Keratinocyte (primary cell): ENCODE data around the gene BRD1. TPM values are rescaled to one million over a fixed set of nuclear protein-coding genes. Genes with fewer than 3 reads are reported as not detected.

ENCODE experiments used
- DNase-seq: peaks from one replicate; pipeline ENCODE4 v3.0.0-alpha.2; 2011; ENCODE audit warnings: low read depth, missing footprints, low spot score
- FAIRE-seq: peaks from 2 replicates; lab custom pipeline; 2011; peaks lifted over from hg19 to GRCh38; lab: Jason Lieb, UNC
- H2AFZ ChIP-seq: 2 replicates; pipeline ENCODE4 v1.6.0; 2012; ENCODE audit warnings: low read length, control low read depth, inconsistent platforms; ENCODE audit not compliant: control insufficient read depth
- H3K27ac ChIP-seq: 2 replicates; pipeline ENCODE4 v1.5.1; 2011; ENCODE audit warnings: low read length; ENCODE audit not compliant: control insufficient read depth, insufficient read depth
- H3K27me3 ChIP-seq: 3 replicates; pipeline ENCODE4 v1.6.0; 2011; ENCODE audit warnings: low read length; ENCODE audit not compliant: control insufficient read depth, insufficient read depth; ENCODE audit errors: extremely low read depth
- H3K36me3 ChIP-seq, 2 experiments: 2 replicates in 1 of 2; 3 replicates in 1 of 2; pipeline ENCODE4 v1.5.1; 2011; ENCODE audit warnings: low read length in 2 of 2, mild to moderate bottlenecking in 1 of 2; ENCODE audit not compliant: control insufficient read depth in 2 of 2, insufficient read depth in 2 of 2; ENCODE audit errors: extremely low read depth in 1 of 2
- H3K4me1 ChIP-seq: 3 replicates; pipeline ENCODE4 v1.5.1; 2011; ENCODE audit warnings: low read length; ENCODE audit not compliant: control insufficient read depth, insufficient read depth; ENCODE audit errors: extremely low read depth
- H3K4me2 ChIP-seq: 3 replicates; pipeline ENCODE4 v1.6.0; 2011; ENCODE audit warnings: low read depth, low read length; ENCODE audit not compliant: control insufficient read depth, insufficient read depth; ENCODE audit errors: extremely low read depth
- H3K4me3 ChIP-seq, 3 experiments: fragments of 200-600 bp in 1 of 3; sonication (generic) in 1 of 3; 2 replicates in 2 of 3; 3 replicates in 1 of 3; pipeline ENCODE4 v1.5.1; 2011 to 2016; ENCODE audit warnings: low read length in 3 of 3, mild to moderate bottlenecking in 3 of 3, control low read depth in 2 of 3, inconsistent platforms in 1 of 3, low read depth in 1 of 3, mixed read lengths in 1 of 3, mixed run types in 1 of 3, moderate library complexity in 1 of 3; ENCODE audit not compliant: control insufficient read depth in 2 of 3, insufficient read depth in 2 of 3; ENCODE audit errors: extremely low read depth in 1 of 3
- H3K79me2 ChIP-seq: 2 replicates; pipeline ENCODE4 v1.6.0; 2012; ENCODE audit warnings: low read length; ENCODE audit not compliant: control insufficient read depth, insufficient read depth
- H3K9ac ChIP-seq: 3 replicates; pipeline ENCODE4 v1.6.0; 2011; ENCODE audit warnings: low read length; ENCODE audit not compliant: control insufficient read depth, insufficient read depth; ENCODE audit errors: extremely low read depth
- H3K9me1 ChIP-seq: 3 replicates; pipeline ENCODE4 v1.6.0; 2011; ENCODE audit warnings: low read length; ENCODE audit not compliant: control insufficient read depth, insufficient read depth; ENCODE audit errors: extremely low read depth
- H3K9me3 ChIP-seq: 2 replicates; pipeline ENCODE4 v1.5.1; 2012; ENCODE audit warnings: low read depth, low read length; ENCODE audit not compliant: control insufficient read depth
- H4K20me1 ChIP-seq: 3 replicates; pipeline ENCODE4 v1.6.0; 2011; ENCODE audit warnings: low read length; ENCODE audit not compliant: control insufficient read depth, insufficient read depth; ENCODE audit errors: extremely low read depth
- CTCF ChIP-seq, 3 experiments: IDR thresholded peaks in 1 of 3; conservative IDR thresholded peaks in 1 of 3; optimal IDR thresholded peaks in 1 of 3; 2 replicates in 2 of 3; 3 replicates in 1 of 3; pipeline versions ENCODE3 to v1.5.1; 2011; ENCODE audit warnings: low read length in 3 of 3, mild to moderate bottlenecking in 3 of 3, moderate library complexity in 2 of 3, control low read depth in 1 of 3, inconsistent platforms in 1 of 3; ENCODE audit not compliant: insufficient read depth in 2 of 3; ENCODE audit errors: extremely low read depth in 1 of 3
- EZH2 ChIP-seq: IDR thresholded peaks from one replicate; pipeline ENCODE4 v1.6.1; 2012; ENCODE audit warnings: inconsistent platforms, mild to moderate bottlenecking, low read length, moderate library complexity
- dilution Hi-C: fragments of 300-500 bp; cut with MboI; formaldehyde crosslinking; loops from one replicate; pipeline ENCODE4 v1.7.0; 2020; ENCODE audit warnings: low sequenced_read_pairs; ENCODE audit not compliant: extremely low pct_ligation_motif_present
- polyA plus RNA-seq, 5 experiments: library from polyadenylated mRNA; depleted of rRNA in 3 of 5; stranded (reverse) in 3 of 5; stranded (forward) in 1 of 5; unstranded in 1 of 5; fragments of >200 nt; gene quantifications; 1 replicate in 1 of 5; 2 replicates in 3 of 5; 3 replicates in 1 of 5; pipeline versions ENCODE4 v1.2.1 to v1.2.3, GENCODE V29; 2011 to 2012; ENCODE audit warnings: missing spikeins in 2 of 5, low read depth in 1 of 5, low replicate concordance in 1 of 5

The BRD1 gene
- polyA plus RNA-seq, 1 donor (not counting 4 experiments of a cell fraction or from before 2014, with no cell fraction given): 4.3 TPM

DNA sequence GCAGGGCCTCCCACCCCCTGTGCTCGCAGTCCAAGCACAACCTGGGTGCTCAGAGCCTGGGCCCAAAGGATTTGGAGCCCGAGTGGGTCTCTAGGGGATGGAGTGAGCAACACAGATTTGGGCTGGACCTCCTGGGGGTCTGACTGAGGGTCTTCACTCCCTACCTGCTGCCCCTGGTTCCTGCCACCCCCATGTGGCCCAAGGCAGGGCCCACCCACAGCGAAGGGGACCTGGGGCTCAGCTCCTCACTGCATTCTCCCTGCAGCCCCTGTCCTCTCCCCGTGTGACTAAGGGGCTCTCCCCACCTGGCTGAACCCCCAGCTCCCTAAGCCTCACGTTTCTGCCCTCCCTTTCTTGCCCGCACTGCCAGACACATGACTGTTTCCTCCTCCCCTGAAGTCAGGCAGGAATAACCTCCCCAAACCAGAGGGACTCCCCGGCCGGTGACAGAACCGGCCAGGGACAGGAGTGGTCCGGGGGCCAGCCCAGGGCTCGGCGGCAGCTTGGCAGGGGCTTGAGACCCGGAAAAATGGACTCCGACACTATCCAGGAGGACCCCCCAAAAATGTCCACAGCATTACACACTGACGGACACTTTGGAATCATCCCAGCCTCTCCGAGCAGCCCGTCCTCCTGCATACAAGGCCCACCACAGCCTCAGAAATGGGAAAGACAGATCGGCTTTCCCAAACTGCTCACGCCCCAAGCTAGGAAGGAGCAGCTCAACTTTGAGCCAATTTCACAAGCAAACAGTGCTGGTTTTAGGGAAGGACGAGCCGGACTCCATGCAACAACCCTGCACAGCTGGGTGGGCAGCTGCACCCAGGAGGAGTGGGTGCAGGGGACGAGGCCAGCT, 57.8 kb downstream of the BRD1 start:
- Histone ChIP-seq H2AFZ (no peak overlapping the region), H3K27ac (no peak overlapping the region)
- FAIRE-seq: no peak

DNA sequence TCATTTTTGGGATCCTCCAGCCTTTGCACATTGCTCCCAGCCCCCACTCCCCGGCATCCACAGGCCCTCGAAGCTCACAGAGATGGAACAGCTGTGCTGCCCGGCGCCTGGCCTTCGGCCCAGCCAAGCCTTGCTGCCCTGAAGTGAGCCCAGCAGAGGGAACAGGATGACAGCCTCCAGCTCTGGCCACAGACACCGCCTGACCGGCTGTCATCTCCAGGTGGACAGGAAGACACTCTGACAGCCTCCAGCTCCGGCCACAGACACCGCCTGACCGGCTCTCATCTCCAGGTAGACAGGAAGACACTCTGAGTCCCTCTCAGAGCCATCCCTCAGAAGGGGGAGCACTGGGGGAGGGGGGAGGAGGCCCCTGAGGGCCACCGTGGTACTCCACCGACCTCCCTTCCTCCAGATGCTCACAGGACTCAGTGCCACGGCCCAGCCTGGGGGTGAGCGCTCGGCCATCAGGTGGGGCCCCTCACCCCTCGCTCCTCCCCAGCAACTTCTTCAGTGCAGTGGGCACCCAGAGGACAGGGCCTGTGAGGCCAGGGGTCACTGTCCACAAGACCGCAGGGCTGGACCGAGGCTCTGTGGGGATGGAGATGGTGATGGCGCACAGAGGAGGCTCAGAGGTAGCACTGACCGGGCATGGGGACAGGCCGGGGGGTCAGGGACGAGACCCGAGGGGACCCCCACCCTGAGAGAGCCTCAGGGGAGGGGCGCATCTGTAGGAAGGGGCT, 58.6 kb downstream of the BRD1 start:
- Histone ChIP-seq H3K9me3 (no peaks in the 10 kb centered on the region), H3K4me1 (peaks cover 8% of the 10 kb centered on the region), H3K4me2 (no peak overlapping the region), H4K20me1 (peaks cover 4% of the 10 kb centered on the region), H3K27ac (no peak overlapping the region), H3K27me3 (no peaks in the 10 kb centered on the region), H2AFZ (no peak overlapping the region), H3K79me2 (no peaks in the 10 kb centered on the region), H3K36me3 (peaks cover 0 to 3% of the 10 kb centered on the region in 2 experiments), H3K9ac (no peak overlapping the region), H3K4me3 (no peak overlapping the region), H3K9me1 (no peaks in the 10 kb centered on the region)
- TF ChIP-seq CTCF (optimal IDR thresholded peaks at IDR 0.05 in 1 of 3, IDR thresholded peaks at IDR 0.05 in 1 of 3, conservative IDR thresholded peaks at IDR 0.05 in 1 of 3; ENCODE audit: extremely low read depth in 1 of 3, insufficient read depth in 2 of 3, low read length in 3 of 3) (no peak), EZH2 (no peak)
- FAIRE-seq: no peak
- dilution Hi-C loops: no loop called here
- DNase-seq: no peak

More for the DNA sequence above, 57.8 kb downstream of the BRD1 start:
- DNase-seq: no peak
- Histone ChIP-seq H4K20me1 (peaks cover 4% of the 10 kb centered on the region), H3K4me2 (no peak overlapping the region), H3K9me3 (no peaks in the 10 kb centered on the region), H3K9me1 (no peaks in the 10 kb centered on the region), H3K4me1 (peaks cover 8% of the 10 kb centered on the region), H3K9ac (no peak overlapping the region), H3K79me2 (no peaks in the 10 kb centered on the region), H3K27me3 (no peaks in the 10 kb centered on the region), H3K36me3 (peaks cover 0 to 7% of the 10 kb centered on the region in 2 experiments), H3K4me3 (no peak overlapping the region)
- dilution Hi-C loops: no loop called here
- TF ChIP-seq CTCF (optimal IDR thresholded peaks at IDR 0.05 in 1 of 3, IDR thresholded peaks at IDR 0.05 in 1 of 3, conservative IDR thresholded peaks at IDR 0.05 in 1 of 3; ENCODE audit: extremely low read depth in 1 of 3, insufficient read depth in 2 of 3, low read length in 3 of 3): no peak
